Cardiac septum (tissue), 1 donor: Measurements from ENCODE around the gene AHCYL2. TPM values are rescaled to one million over a fixed set of nuclear protein-coding genes. Genes with fewer than 3 reads are reported as not detected.
"Not testable (repeated sequence)": the region's sequence is repeated elsewhere in the genome, so short reads cannot be mapped to it uniquely, and the experiment has no call there.

Source experiments
- DNase-seq: peaks from one replicate; pipeline ENCODE4 v3.0.0-alpha.2; 2020; ENCODE audit warnings: low spot score
- intact Hi-C: fragments of 100-400 bp; cut with DNase I; formaldehyde crosslinking; loops from one replicate; pipeline ENCODE4 v1.14.0; 2022
- total RNA-seq: library from RNA; stranded (reverse); fragmentation: NEBNext Ultra II Directional; extraction: Animal tissue kit (Norgen Biotek cat#: 25700); gene quantifications from one replicate; pipeline ENCODE4 v1.2.1, GENCODE V29; 2021
- donor health status: DM: no; HTN: no; CAD: no.

Gene AHCYL2
- total RNA-seq, 1 donor from 2014 or later, result 5.9 TPM

GRCh38 chr7:129391546-129392171 is 166.8 kb downstream of the AHCYL2 start:
- DNase-seq, result no peak
- intact Hi-C loops, result no loop called here

- no peak for DNase-seq
- intact Hi-C loops, result no loop called here
Measured at GRCh38 chr7:129393255-129393654, 168.4 kb downstream of the AHCYL2 start.

- no peak for DNase-seq
- intact Hi-C loops, result no loop called here
Measured at GRCh38 chr7:129394101-129394500, 169.3 kb downstream of the AHCYL2 start.

GRCh38 chr7:129394982-129395914 is 170.4 kb downstream of the AHCYL2 start:
- no peak for DNase-seq
- intact Hi-C loops, result no loop called here

- intact Hi-C loops, result no loop called here
- no peak for DNase-seq
Measured at GRCh38 chr7:129401228-129401966, 176.6 kb downstream of the AHCYL2 start.

GRCh38 chr7:129401967-129402860 is 177.4 kb downstream of the AHCYL2 start:
- no peak for DNase-seq
- intact Hi-C loops, result no loop called here

GRCh38 chr7:129405527-129405926 is 180.7 kb downstream of the AHCYL2 start:
- intact Hi-C loops, result no loop called here
- no peak for DNase-seq

GRCh38 chr7:129410238-129410637 is 185.4 kb downstream of the AHCYL2 start:
- DNase-seq, intact Hi-C loops: not testable (repeated sequence)

GRCh38 chr7:129412501-129412900 is 187.7 kb downstream of the AHCYL2 start:
- DNase-seq, result no peak
- intact Hi-C loops, result no loop called here

- no peak for DNase-seq
Measured at GRCh38 chr7:129417073-129417472, 192.2 kb downstream of the AHCYL2 start.

GRCh38 chr7:129421717-129422250 is 197.0 kb downstream of the AHCYL2 start:
- no peak for DNase-seq
- intact Hi-C loops, result no loop called here

More at GRCh38 chr7:129417073-129417472, 192.2 kb downstream of the AHCYL2 start:
- intact Hi-C loops, result no loop called here

GRCh38 chr7:129422727-129423126 is 197.9 kb downstream of the AHCYL2 start:
- intact Hi-C loops, result no loop called here
- no peak for DNase-seq

- intact Hi-C loops, result no loop called here
- DNase-seq, result no peak
Measured at GRCh38 chr7:129423700-129424410, 199.0 kb downstream of the AHCYL2 start.

GRCh38 chr7:129426482-129426881 is 201.7 kb downstream of the AHCYL2 start:
- intact Hi-C loops, result no loop called here

GRCh38 chr7:129427526-129428045 is 202.8 kb downstream of the AHCYL2 start:
- DNase-seq, result no peak
- intact Hi-C loops, result no loop called here

More at GRCh38 chr7:129426482-129426881, 201.7 kb downstream of the AHCYL2 start:
- DNase-seq, result no peak

GRCh38 chr7:129431911-129432643 is 207.2 kb downstream of the AHCYL2 start:
- intact Hi-C loops, result no loop called here
- no peak for DNase-seq
